ENCODE data around the gene RGS11. TPM values are rescaled to one million over a fixed set of nuclear protein-coding genes. Genes with fewer than 3 reads are reported as not detected.

Gene RGS11
- total and polyA plus RNA-seq, 2 experiments from 2014 or later = 0.74 to 1.8 TPM

DNA sequence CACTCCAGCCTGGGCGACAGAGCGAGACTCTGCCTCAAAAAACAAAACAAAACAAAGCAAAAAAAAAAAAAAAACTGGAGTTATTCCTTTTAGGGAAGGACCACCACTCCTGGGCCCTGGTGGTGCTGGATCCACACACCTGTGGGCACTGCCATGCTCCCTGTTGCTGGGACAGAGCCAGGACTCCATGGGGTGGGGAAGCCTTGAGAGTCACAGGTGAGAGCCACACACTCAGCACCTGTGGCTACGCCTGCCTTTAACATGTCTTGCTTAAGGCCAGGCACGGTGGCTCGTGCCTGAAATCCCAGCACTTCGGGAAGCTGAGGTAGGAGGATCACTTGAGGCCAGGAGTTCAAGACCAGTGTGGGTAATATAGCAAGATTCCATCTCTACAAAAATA lies 25.5 kb upstream of the RGS11 start (continued):
- TF ChIP-seq, protein P1, sequence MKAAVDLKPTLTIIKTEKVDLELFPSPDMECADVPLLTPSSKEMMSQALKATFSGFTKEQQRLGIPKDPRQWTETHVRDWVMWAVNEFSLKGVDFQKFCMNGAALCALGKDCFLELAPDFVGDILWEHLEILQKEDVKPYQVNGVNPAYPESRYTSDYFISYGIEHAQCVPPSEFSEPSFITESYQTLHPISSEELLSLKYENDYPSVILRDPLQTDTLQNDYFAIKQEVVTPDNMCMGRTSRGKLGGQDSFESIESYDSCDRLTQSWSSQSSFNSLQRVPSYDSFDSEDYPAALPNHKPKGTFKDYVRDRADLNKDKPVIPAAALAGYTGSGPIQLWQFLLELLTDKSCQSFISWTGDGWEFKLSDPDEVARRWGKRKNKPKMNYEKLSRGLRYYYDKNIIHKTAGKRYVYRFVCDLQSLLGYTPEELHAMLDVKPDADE (IDR thresholded peaks at IDR 0.05) = no peak
- no peak for TF ChIP-seq ZNF114 (CRISPR knock-in tag; IDR thresholded peaks at IDR 0.05)
- no peak for TF ChIP-seq ZNF331 (CRISPR knock-in tag; IDR thresholded peaks at IDR 0.05; ENCODE audit: low read depth)

DNA sequence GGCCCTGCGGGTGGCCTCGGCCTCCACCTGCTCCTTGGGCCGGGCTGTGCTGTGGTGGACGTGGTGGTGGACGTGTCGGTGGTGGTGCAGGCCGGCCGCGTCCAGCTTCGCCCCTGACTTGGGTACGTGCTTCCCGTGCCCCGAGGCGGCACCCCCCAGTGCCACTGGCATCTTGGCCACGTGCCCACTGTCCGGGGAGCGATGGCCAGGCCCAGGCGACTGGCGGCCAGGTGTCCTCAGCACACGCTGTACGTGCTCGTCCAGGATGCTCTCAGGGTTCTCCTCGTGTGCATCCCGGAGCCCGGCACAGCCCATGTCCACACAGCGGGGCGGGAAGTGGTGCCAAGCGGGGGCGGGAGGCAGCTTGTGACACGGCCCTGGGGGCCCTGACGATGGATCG lies 22.1 kb upstream of the RGS11 start:
- Mint-ChIP-seq H3K4me3 (no peak overlapping the region), H3K27me3 (ENCODE audit: insufficient read depth, low read depth, poor library complexity) (peaks cover 7% of the 10 kb centered on the region), H3K4me1 (no peaks in the 10 kb centered on the region), H3K36me3 (ENCODE audit: low read depth) (no peaks in the 10 kb centered on the region), H3K27ac (no peak overlapping the region), H3K9me3 (no peaks in the 10 kb centered on the region)
- Histone ChIP-seq H3K9me2 (ENCODE audit: insufficient read depth) (no peaks in the 10 kb centered on the region), H3K79me2 (replicated peaks; ENCODE audit: insufficient read depth) (no peaks in the 10 kb centered on the region), H3K4me1 (ENCODE audit: insufficient read depth) (no peaks in the 10 kb centered on the region), H3K27me3 (ENCODE audit: insufficient read depth) (no peaks in the 10 kb centered on the region), H4K20me1 (replicated peaks; ENCODE audit: insufficient read depth) (peaks cover 9% of the 10 kb centered on the region; the same call in 1 of the 2 replicates), H3K36me3 (ENCODE audit: insufficient read depth) (no peaks in the 10 kb centered on the region; the same call in 1 of the 2 replicates), H3K27ac (ENCODE audit: low read depth) (no peak overlapping the region), H3K4me3 (no peak overlapping the region), H2AFZ (no peak overlapping the region), H3K4me2 (no peak overlapping the region), H3F3A (replicated peaks; ENCODE audit: low read depth) (no peaks in the 10 kb centered on the region)
- TF ChIP-seq, protein P1 (IDR thresholded peaks at IDR 0.05) = no peak
- TF ChIP-seq ZNF331 (CRISPR knock-in tag; IDR thresholded peaks at IDR 0.05; ENCODE audit: low read depth) (no peak), EZH2 (IDR thresholded peaks at IDR 0.05; ENCODE audit: low read depth, unreplicated experiment) (no peak), NANOG (IDR thresholded peaks at IDR 0.05; ENCODE audit: borderline replicate concordance) (no peak), EZH2phosphoT487 (IDR thresholded peaks at IDR 0.05; ENCODE audit: unreplicated experiment) (no peak), ZNF114 (CRISPR knock-in tag; IDR thresholded peaks at IDR 0.05) (no peak), POLR2AphosphoS5 (IDR thresholded peaks at IDR 0.05; ENCODE audit: low read depth) (no peak)
- TF ChIP-seq, protein P2, sequence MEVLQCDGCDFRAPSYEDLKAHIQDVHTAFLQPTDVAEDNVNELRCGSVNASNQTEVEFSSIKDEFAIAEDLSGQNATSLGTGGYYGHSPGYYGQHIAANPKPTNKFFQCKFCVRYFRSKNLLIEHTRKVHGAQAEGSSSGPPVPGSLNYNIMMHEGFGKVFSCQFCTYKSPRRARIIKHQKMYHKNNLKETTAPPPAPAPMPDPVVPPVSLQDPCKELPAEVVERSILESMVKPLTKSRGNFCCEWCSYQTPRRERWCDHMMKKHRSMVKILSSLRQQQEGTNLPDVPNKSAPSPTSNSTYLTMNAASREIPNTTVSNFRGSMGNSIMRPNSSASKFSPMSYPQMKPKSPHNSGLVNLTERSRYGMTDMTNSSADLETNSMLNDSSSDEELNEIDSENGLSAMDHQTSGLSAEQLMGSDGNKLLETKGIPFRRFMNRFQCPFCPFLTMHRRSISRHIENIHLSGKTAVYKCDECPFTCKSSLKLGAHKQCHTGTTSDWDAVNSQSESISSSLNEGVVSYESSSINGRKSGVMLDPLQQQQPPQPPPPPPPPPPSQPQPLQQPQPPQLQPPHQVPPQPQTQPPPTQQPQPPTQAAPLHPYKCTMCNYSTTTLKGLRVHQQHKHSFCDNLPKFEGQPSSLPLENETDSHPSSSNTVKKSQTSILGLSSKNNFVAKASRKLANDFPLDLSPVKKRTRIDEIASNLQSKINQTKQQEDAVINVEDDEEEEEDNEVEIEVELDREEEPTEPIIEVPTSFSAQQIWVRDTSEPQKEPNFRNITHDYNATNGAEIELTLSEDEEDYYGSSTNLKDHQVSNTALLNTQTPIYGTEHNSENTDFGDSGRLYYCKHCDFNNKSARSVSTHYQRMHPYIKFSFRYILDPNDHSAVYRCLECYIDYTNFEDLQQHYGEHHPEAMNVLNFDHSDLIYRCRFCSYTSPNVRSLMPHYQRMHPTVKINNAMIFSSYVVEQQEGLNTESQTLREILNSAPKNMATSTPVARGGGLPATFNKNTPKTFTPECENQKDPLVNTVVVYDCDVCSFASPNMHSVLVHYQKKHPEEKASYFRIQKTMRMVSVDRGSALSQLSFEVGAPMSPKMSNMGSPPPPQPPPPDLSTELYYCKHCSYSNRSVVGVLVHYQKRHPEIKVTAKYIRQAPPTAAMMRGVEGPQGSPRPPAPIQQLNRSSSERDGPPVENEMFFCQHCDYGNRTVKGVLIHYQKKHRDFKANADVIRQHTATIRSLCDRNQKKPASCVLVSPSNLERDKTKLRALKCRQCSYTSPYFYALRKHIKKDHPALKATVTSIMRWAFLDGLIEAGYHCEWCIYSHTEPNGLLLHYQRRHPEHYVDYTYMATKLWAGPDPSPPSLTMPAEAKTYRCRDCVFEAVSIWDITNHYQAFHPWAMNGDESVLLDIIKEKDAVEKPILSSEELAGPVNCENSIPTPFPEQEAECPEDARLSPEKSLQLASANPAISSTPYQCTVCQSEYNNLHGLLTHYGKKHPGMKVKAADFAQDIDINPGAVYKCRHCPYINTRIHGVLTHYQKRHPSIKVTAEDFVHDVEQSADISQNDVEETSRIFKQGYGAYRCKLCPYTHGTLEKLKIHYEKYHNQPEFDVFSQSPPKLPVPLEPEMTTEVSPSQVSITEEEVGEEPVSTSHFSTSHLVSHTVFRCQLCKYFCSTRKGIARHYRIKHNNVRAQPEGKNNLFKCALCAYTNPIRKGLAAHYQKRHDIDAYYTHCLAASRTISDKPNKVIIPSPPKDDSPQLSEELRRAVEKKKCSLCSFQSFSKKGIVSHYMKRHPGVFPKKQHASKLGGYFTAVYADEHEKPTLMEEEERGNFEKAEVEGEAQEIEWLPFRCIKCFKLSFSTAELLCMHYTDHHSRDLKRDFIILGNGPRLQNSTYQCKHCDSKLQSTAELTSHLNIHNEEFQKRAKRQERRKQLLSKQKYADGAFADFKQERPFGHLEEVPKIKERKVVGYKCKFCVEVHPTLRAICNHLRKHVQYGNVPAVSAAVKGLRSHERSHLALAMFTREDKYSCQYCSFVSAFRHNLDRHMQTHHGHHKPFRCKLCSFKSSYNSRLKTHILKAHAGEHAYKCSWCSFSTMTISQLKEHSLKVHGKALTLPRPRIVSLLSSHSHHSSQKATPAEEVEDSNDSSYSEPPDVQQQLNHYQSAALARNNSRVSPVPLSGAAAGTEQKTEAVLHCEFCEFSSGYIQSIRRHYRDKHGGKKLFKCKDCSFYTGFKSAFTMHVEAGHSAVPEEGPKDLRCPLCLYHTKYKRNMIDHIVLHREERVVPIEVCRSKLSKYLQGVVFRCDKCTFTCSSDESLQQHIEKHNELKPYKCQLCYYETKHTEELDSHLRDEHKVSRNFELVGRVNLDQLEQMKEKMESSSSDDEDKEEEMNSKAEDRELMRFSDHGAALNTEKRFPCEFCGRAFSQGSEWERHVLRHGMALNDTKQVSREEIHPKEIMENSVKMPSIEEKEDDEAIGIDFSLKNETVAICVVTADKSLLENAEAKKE (CRISPR knock-in tag; IDR thresholded peaks at IDR 0.05) = no peak
- TF ChIP-seq, protein P3, sequence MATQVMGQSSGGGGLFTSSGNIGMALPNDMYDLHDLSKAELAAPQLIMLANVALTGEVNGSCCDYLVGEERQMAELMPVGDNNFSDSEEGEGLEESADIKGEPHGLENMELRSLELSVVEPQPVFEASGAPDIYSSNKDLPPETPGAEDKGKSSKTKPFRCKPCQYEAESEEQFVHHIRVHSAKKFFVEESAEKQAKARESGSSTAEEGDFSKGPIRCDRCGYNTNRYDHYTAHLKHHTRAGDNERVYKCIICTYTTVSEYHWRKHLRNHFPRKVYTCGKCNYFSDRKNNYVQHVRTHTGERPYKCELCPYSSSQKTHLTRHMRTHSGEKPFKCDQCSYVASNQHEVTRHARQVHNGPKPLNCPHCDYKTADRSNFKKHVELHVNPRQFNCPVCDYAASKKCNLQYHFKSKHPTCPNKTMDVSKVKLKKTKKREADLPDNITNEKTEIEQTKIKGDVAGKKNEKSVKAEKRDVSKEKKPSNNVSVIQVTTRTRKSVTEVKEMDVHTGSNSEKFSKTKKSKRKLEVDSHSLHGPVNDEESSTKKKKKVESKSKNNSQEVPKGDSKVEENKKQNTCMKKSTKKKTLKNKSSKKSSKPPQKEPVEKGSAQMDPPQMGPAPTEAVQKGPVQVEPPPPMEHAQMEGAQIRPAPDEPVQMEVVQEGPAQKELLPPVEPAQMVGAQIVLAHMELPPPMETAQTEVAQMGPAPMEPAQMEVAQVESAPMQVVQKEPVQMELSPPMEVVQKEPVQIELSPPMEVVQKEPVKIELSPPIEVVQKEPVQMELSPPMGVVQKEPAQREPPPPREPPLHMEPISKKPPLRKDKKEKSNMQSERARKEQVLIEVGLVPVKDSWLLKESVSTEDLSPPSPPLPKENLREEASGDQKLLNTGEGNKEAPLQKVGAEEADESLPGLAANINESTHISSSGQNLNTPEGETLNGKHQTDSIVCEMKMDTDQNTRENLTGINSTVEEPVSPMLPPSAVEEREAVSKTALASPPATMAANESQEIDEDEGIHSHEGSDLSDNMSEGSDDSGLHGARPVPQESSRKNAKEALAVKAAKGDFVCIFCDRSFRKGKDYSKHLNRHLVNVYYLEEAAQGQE (IDR thresholded peaks at IDR 0.05; ENCODE audit: unreplicated experiment) = no peak
- DNase-seq (ENCODE audit: low spot score) = no peak
- ATAC-seq = no peak
